B cell (primary cell): Measurements from ENCODE around the gene NDST1. TPM values are rescaled to one million over a fixed set of nuclear protein-coding genes. Genes with fewer than 3 reads are reported as not detected.
A peak's percentile ranks its signal among the peaks of the same experiment; 100 is the strongest.

Experiments used
- ATAC-seq: fragments of 200-7000 bp; cut with Tn5 transposase; one replicate; pipeline ENCODE4 v1.10.0; 2021; ENCODE audit warnings: low read depth, mild to moderate bottlenecking, moderate number of reproducible peaks, moderate library complexity
- CTCF ChIA-PET: fragments of 350-600 bp; sonication (Branson Sonifier 250); formaldehyde crosslinking; loops from one replicate; lab custom pipeline; 2021; ENCODE audit warnings: antibody characterized with exemption, inconsistent platforms; lab: Charles Lee
- POLR2A ChIA-PET: fragments of 350-600 bp; sonication (Branson Sonifier 250); formaldehyde crosslinking; loops from one replicate; lab custom pipeline; 2021; ENCODE audit warnings: antibody characterized with exemption; lab: Charles Lee
- DNase-seq: peaks from one replicate; pipeline ENCODE4 v3.0.0; 2013
- H2AFZ ChIP-seq: 2 replicates; pipeline ENCODE4 v1.6.1; 2012; ENCODE audit warnings: mild to moderate bottlenecking, low read depth, low read length; ENCODE audit not compliant: insufficient read depth, poor library complexity, severe bottlenecking
- H3K27ac ChIP-seq, 2 donors: 1 replicate in 1 of 2; 2 replicates in 1 of 2; pipeline ENCODE4 v1.5.1; 2012 to 2013; ENCODE audit warnings: low read length in 2 of 2, mild to moderate bottlenecking in 2 of 2, moderate library complexity in 1 of 2
- H3K27me3 ChIP-seq, 4 experiments: fragments of 200-600 bp in 1 of 4; sonication (generic) in 1 of 4; replicated peaks in 1 of 4; 1 replicate in 2 of 4; 2 replicates in 2 of 4; pipeline versions ENCODE4 v1.6.1 to v1.7.0; 2013 to 2016; ENCODE audit warnings: low read length in 3 of 4, mild to moderate bottlenecking in 2 of 4, mixed read lengths in 1 of 4, moderate library complexity in 1 of 4; ENCODE audit not compliant: insufficient read depth in 4 of 4, control insufficient read depth in 3 of 4; ENCODE audit errors: control extremely low read depth in 1 of 4
- H3K36me3 ChIP-seq, 2 experiments: replicated peaks in 1 of 2; 1 replicate in 1 of 2; 2 replicates in 1 of 2; pipeline versions ENCODE4 v1.6.1 to v1.7.1; 2013; ENCODE audit warnings: low read length in 1 of 2; ENCODE audit not compliant: insufficient read depth in 2 of 2, control insufficient read depth in 1 of 2; ENCODE audit errors: control extremely low read depth in 1 of 2, extremely low read depth in 1 of 2
- H3K4me1 ChIP-seq, 2 donors: fragments of 200-600 bp in 1 of 2; sonication (generic) in 1 of 2; 1 replicate in 1 of 2; 2 replicates in 1 of 2; pipeline versions ENCODE4 v1.5.1 to v1.6.1; 2013 to 2017; ENCODE audit warnings: low read length in 2 of 2; ENCODE audit not compliant: control insufficient read depth in 2 of 2, insufficient read depth in 2 of 2
- H3K4me2 ChIP-seq: replicated peaks from 2 replicates; pipeline ENCODE3; 2012; ENCODE audit warnings: mild to moderate bottlenecking, low read depth, low read length; ENCODE audit not compliant: poor library complexity, severe bottlenecking
- H3K4me3 ChIP-seq, 5 experiments: fragments of 200-600 bp in 1 of 5; sonication (generic) in 1 of 5; 1 replicate in 3 of 5; 2 replicates in 2 of 5; pipeline versions ENCODE4 v1.5.1 to v1.7.0; 2011 to 2016; ENCODE audit warnings: low read length in 4 of 5, mild to moderate bottlenecking in 4 of 5, low read depth in 2 of 5, control low read depth in 1 of 5, moderate library complexity in 1 of 5; ENCODE audit not compliant: insufficient read depth in 1 of 5; ENCODE audit errors: control extremely low read depth in 1 of 5, extremely low read depth in 1 of 5
- H3K79me2 ChIP-seq: fragments of 200-600 bp; sonication (generic); one replicate; pipeline ENCODE4 v1.6.0; 2016; ENCODE audit warnings: low read length; ENCODE audit not compliant: control insufficient read depth, insufficient read depth
- H3K9ac ChIP-seq: fragments of 200-600 bp; sonication (generic); 2 replicates; pipeline ENCODE4 v1.6.1; 2017; ENCODE audit warnings: mild to moderate bottlenecking, low read length, moderate library complexity
- H3K9me3 ChIP-seq, 3 donors: one replicate each; pipeline versions ENCODE4 v1.6.1 to v1.7.1; 2013; ENCODE audit warnings: low read length in 2 of 3; ENCODE audit not compliant: control insufficient read depth in 2 of 3, insufficient read depth in 1 of 3; ENCODE audit errors: control extremely low read depth in 1 of 3
- H4K20me1 ChIP-seq: 2 replicates; pipeline ENCODE4 v1.6.0; 2012; ENCODE audit warnings: mild to moderate bottlenecking, low read length; ENCODE audit not compliant: insufficient read depth, control insufficient read depth, poor library complexity, severe bottlenecking
- H3K27ac Mint-ChIP-seq: one replicate; pipeline ENCODE4 v1.8.0; 2021; ENCODE audit warnings: mixed read lengths
- H3K27me3 Mint-ChIP-seq: one replicate; pipeline ENCODE4 v1.8.0; 2021; ENCODE audit warnings: mixed read lengths
- H3K4me1 Mint-ChIP-seq: one replicate; pipeline ENCODE4 v1.8.0; 2021; ENCODE audit warnings: mixed read lengths
- H3K4me3 Mint-ChIP-seq: one replicate; pipeline ENCODE4 v1.8.0; 2021; ENCODE audit warnings: mixed read lengths
- H3K9me3 Mint-ChIP-seq: one replicate; pipeline ENCODE4 v1.8.0; 2022; ENCODE audit warnings: mixed read lengths; ENCODE audit not compliant: insufficient read depth
- EZH2 ChIP-seq: IDR thresholded peaks from 2 replicates; pipeline ENCODE4 v1.6.1; 2012; ENCODE audit warnings: borderline replicate concordance, low read depth, mild to moderate bottlenecking, moderate library complexity, low read length; ENCODE audit not compliant: insufficient read depth, poor library complexity, severe bottlenecking
- WGBS: methylation state at CpG from one replicate; pipeline ENCODE4 v1.1.5; 2013; ENCODE audit warnings: missing lambda C conversion rate; ENCODE audit not compliant: insufficient coverage; 5-methylcytosine and 5-hydroxymethylcytosine counted together
- intact Hi-C: fragments of 100-400 bp; cut with micrococcal nuclease; formaldehyde crosslinking; loops from one replicate; pipeline ENCODE4 v1.10.0; 2022
- polyA plus RNA-seq: library from polyadenylated mRNA; depleted of rRNA; stranded (reverse); fragments of >200 nt; gene quantifications from 2 replicates; pipeline ENCODE4 v1.2.3, GENCODE V29; 2012
- total RNA-seq, 2 donors: library from RNA; stranded (reverse); fragments of 120-200 nt in 1 of 2; gene quantifications; 1 replicate in 1 of 2; 2 replicates in 1 of 2; pipeline versions ENCODE4 v1.2.3 to v1.2.4, GENCODE V29; 2013 to 2022
- TF ChIP-seq, protein P1 (sequence below): fragments of 200-600 bp; IDR thresholded peaks from one replicate; pipeline ENCODE4 v1.8.0; 2022; ENCODE audit warnings: antibody characterized with exemption, mild to moderate bottlenecking

Gene NDST1
- total and polyA plus RNA-seq, 2 donors (not counting 1 experiment from before 2014, with no cell fraction given): 4.3 to 7.0 TPM

DNA sequence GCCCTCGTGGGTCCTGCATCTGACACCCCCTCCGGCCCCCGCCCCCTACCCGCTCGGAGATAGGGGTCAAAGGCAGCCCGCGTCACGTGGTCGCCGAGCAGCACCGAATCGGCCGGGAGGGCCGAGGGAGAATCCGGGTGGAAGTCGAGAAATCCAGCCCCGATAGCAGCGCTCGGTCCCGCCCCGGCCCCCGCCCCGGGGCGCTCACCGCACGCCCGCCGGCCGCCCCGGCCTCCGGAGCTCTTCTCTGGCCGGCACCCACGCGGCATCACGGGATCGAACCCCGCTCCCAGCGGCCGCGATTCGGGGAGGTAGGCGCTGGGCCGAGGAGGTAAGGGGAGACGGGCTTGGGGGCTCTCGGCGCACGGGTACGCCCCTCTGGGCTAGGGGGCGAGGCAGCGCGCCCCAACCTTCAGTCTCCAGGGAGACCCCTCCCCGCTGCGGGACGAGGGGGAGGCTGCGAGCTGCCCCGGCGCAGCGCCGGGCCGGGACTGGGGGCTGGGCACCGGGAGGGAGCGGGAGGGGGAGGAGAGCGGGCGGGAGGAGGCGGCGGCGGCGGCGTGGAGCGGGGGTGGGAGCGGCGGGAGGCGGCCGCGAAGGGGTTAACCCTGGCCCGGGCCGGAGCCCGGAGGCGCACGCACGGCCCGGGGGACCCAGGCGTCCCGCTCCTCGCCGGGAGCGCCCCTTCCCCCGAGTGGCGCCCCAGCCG lies 22.1 kb upstream of the NDST1 start:
- DNase-seq: peak; percentile 53
- TF ChIP-seq, protein P1, sequence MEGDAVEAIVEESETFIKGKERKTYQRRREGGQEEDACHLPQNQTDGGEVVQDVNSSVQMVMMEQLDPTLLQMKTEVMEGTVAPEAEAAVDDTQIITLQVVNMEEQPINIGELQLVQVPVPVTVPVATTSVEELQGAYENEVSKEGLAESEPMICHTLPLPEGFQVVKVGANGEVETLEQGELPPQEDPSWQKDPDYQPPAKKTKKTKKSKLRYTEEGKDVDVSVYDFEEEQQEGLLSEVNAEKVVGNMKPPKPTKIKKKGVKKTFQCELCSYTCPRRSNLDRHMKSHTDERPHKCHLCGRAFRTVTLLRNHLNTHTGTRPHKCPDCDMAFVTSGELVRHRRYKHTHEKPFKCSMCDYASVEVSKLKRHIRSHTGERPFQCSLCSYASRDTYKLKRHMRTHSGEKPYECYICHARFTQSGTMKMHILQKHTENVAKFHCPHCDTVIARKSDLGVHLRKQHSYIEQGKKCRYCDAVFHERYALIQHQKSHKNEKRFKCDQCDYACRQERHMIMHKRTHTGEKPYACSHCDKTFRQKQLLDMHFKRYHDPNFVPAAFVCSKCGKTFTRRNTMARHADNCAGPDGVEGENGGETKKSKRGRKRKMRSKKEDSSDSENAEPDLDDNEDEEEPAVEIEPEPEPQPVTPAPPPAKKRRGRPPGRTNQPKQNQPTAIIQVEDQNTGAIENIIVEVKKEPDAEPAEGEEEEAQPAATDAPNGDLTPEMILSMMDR: no peak
- TF ChIP-seq EZH2: no peak
- H3K4me1 Mint-ChIP-seq: peaks cover 43% of the 10 kb centered on the region
- Histone ChIP-seq H4K20me1 (no peaks in the 10 kb centered on the region), H3K4me1 (peaks cover 36 to 50% of the 10 kb centered on the region in 2 donors), H3K4me3 (peak overlapping the region in 4 of 5 experiments; percentile 64 to 91 (median 75)), H3K9me3 (no peaks in the 10 kb centered on the region), H3K4me2 (peak overlapping the region; percentile 99), H2AFZ (peak overlapping the region; percentile 98), H3K27me3 (no peaks in the 10 kb centered on the region), H3K9ac (peak overlapping the region; percentile 88), H3K36me3 (no peaks in the 10 kb centered on the region), H3K27ac (peak overlapping the region in 1 of 2 donors; percentile 57), H3K79me2 (no peaks in the 10 kb centered on the region)
- under 1% methylated on average over 77 of the region's 90 CpGs for WGBS
- no peak overlapping the region for H3K27ac Mint-ChIP-seq
- H3K27me3 Mint-ChIP-seq: no peaks in the 10 kb centered on the region
- no peaks in the 10 kb centered on the region for H3K9me3 Mint-ChIP-seq
- ChIA-PET CTCF (interaction anchor here (0.6 to 2.5 kb wide), 4 partner anchors 25 to 75 kb away, joined by 3 to 11 read pairs (median 4); no protein-coding TSS in a partner anchor), POLR2A (interaction anchor here (0.6 to 1.6 kb wide), 3 partner anchors 75 to 202 kb away, joined by 4 to 5 read pairs (median 5); partner anchors contain the start of gene TCOF1)
- intact Hi-C loops: loop anchor here (2.0 to 10.0 kb wide), 3 partner anchors 34 to 739 kb away; partner anchors contain the start of gene CCDC69
- H3K4me3 Mint-ChIP-seq: no peak overlapping the region
- ATAC-seq: peak; percentile 21
